ENCODE measurements around the gene KIRREL2.

- TF ChIP-seq POLR2A (IDR thresholded peaks at IDR 0.05), result no peak
- no peak for TF ChIP-seq CTCF (IDR thresholded peaks at IDR 0.05)
- TF ChIP-seq POLR2AphosphoS5 (IDR thresholded peaks at IDR 0.05), result no peak
Measured at GRCh38 chr19:35807633-35808032, 49.1 kb upstream of the KIRREL2 start.

Data from prostate gland (tissue), 2 donors.